HL-60 (cell line): ENCODE measurements around the gene GNB1.
"Not testable (repeated sequence)": the region's sequence is repeated elsewhere in the genome, so short reads cannot be mapped to it uniquely, and the experiment has no call there.

Source experiments
- POLR2AphosphoS5 ChIP-seq: IDR thresholded peaks from 2 replicates; pipeline ENCODE4 v1.6.1; 2012; ENCODE audit warnings: low read depth
- TF ChIP-seq, protein P1 (sequence below): IDR thresholded peaks from one replicate; pipeline ENCODE4 v1.5.1; 2011; ENCODE audit warnings: low read length, control low read depth, inconsistent platforms; ENCODE audit not compliant: insufficient read depth

DNA sequence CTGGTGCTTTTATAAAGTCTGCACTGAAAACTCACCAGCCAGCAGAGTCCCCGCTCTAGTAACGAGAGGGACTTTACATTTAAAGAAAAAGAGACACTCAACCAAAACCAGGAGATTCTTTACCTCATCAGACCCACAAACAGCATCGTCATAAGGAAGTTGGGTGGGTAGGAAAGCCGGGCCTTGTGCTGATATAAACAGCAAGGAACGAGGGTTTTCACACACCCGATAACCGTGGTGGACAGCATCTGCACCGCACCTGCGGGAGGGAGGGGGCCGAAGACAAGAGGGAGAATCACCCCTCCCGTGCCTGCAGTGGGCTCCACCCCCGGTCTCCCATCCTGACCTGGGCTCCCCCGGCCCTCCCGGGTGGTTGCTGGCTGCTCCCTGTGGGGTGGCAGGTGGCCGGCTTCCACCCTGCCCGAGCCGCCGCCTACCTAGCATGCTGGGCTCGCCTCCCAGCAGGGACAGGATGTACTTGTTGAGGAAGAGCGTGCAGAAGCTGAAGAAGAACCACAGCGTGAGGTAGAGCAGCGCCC lies 152.0 kb downstream of the GNB1 start:
- TF ChIP-seq, protein P1, sequence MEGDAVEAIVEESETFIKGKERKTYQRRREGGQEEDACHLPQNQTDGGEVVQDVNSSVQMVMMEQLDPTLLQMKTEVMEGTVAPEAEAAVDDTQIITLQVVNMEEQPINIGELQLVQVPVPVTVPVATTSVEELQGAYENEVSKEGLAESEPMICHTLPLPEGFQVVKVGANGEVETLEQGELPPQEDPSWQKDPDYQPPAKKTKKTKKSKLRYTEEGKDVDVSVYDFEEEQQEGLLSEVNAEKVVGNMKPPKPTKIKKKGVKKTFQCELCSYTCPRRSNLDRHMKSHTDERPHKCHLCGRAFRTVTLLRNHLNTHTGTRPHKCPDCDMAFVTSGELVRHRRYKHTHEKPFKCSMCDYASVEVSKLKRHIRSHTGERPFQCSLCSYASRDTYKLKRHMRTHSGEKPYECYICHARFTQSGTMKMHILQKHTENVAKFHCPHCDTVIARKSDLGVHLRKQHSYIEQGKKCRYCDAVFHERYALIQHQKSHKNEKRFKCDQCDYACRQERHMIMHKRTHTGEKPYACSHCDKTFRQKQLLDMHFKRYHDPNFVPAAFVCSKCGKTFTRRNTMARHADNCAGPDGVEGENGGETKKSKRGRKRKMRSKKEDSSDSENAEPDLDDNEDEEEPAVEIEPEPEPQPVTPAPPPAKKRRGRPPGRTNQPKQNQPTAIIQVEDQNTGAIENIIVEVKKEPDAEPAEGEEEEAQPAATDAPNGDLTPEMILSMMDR: not testable (repeated sequence)
- not testable (repeated sequence) for TF ChIP-seq POLR2AphosphoS5
